RWPE1 (cell line): ENCODE data around the gene DTX1.

Source experiments
- CTCF ChIA-PET: fragments of 350-600 bp; sonication (Branson Sonifier 250); formaldehyde crosslinking; extraction: SDS; loops from one replicate; lab custom pipeline; 2021; lab: Yijun Ruan, JAX
- POLR2A ChIA-PET: fragments of 400-600 bp; formaldehyde crosslinking; extraction: SDS; loops from one replicate; lab custom pipeline; 2020; ENCODE audit warnings: antibody characterized with exemption; ENCODE audit not compliant: low non-redundant PET; lab: Yijun Ruan, JAX
- DNase-seq: peaks from one replicate; pipeline ENCODE4 v3.0.0; 2012; ENCODE audit warnings: low spot score
- H3K27ac ChIP-seq: fragments of 450-650 bp; 2 replicates; pipeline ENCODE4 v1.5.1; 2017
- CTCF ChIP-seq: fragments of 450-650 bp; conservative IDR thresholded peaks from 2 replicates; pipeline ENCODE4 v1.5.1; 2017; ENCODE audit warnings: low read depth, mild to moderate bottlenecking

The DTX1 gene

GRCh38 chr12:113058553-113058952 lies 2.0 kb downstream of the DTX1 start:
- CTCF ChIA-PET: interaction anchor here (0.9 kb wide), 1 partner anchor 203 kb away, joined by 6 read pairs; no protein-coding TSS in a partner anchor
- no peak for DNase-seq
- POLR2A ChIA-PET: no interaction called here
- no peak overlapping the region for H3K27ac ChIP-seq
- no peak for TF ChIP-seq CTCF

- H3K27ac ChIP-seq: no peak overlapping the region
- CTCF ChIA-PET: interaction anchor here (0.9 kb wide), 1 partner anchor 203 kb away, joined by 6 read pairs; no protein-coding TSS in a partner anchor
- POLR2A ChIA-PET: no interaction called here
- no peak for DNase-seq
- no peak for TF ChIP-seq CTCF
These were observed 2.6 kb downstream of the DTX1 start for GRCh38 chr12:113059071-113059595.

DNA sequence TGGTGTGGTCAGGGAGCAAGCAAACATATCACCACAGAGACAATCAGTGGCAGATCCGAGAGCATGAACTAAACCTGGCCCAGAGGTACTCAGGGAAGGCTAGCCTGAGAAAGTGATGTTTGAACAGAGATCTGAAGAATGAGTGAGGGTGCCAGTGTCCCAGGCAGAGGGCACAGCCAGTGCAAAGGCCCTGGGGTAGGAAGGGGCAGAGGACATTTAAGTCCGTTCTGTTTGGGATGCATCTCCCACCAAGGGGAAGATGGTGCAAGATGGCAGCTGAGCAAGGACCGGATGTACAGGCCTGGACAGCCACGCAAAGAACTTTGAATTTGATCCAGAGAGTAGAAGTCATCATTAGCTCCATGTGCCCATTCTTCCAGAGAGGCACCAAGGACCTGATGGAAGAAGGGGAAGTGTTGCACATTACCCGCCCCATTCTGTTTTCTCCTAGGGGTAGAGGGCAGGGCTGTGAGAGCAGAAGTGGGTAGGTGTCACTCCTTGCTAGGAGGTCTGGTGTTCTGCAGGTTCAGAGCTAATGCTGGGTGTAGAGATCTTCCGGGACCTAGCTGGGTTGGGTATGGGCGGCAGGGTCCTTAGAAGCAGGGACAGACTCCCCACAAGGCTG lies 3.9 kb downstream of the DTX1 start:
- ChIA-PET CTCF (no interaction called here), POLR2A (no interaction called here)
- no peak for DNase-seq
- H3K27ac ChIP-seq: no peak overlapping the region
- TF ChIP-seq CTCF: no peak

DNA sequence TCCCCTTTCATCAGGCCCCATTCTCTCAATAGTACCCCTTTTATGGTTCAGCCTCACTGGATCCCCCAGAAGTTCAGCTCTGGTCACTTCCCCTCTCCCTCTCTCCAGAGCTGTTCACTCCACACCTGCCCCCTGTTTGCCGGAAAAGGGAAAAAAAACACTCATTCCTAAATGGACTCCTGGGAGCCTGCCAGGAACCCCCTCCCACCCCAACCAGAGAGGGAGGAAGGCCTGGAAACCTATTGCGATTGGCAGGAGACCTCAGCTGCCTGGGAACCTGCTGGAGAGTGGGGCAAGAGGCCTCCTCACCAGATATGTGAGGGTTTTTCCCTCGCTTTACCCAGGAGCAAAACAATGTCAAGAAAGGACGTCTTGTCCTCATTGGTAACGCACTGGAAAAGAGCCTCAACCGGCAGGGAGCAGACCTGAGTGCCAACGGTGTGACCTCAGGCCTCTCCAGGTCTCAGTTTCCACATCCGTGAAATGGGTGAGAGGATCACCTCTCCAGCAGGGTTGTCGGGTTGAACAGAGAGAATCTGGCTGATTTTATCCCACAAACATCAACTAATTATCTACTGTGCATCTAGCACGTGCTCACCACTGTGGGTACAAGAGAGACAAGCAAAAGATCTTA lies 4.6 kb downstream of the DTX1 start:
- no peak overlapping the region for H3K27ac ChIP-seq
- CTCF ChIA-PET: interaction anchor here (0.7 kb wide), 1 partner anchor 12 kb away, joined by 4 read pairs; no protein-coding TSS in a partner anchor
- POLR2A ChIA-PET: no interaction called here
- no peak for TF ChIP-seq CTCF
- DNase-seq: no peak

- DNase-seq: no peak
- no peak for TF ChIP-seq CTCF
- no peak overlapping the region for H3K27ac ChIP-seq
- ChIA-PET CTCF (interaction anchor here (0.6 to 0.7 kb wide), 2 partner anchors 18 to 536 kb away, joined by 3 read pairs; no protein-coding TSS in a partner anchor), POLR2A (no interaction called here)
These were observed 6.2 kb downstream of the DTX1 start for GRCh38 chr12:113062502-113063395.
